Hematopoietic multipotent progenitor cell treated with erythropoietin and hydrocortisone succinate and interleukin-3 and kit ligand, for 15 days (in vitro differentiated cells): ENCODE results near the gene PLRG1.

Source experiments
- DNase-seq: peaks from one replicate; pipeline ENCODE4 v3.0.0-alpha.2; 2015; ENCODE audit warnings: low spot score

PLRG1 gene

GRCh38 chr4:154517591-154517990 lies 32.6 kb downstream of the PLRG1 start:
- DNase-seq: no peak

GRCh38 chr4:154516318-154517029 lies 33.7 kb downstream of the PLRG1 start:
- no peak for DNase-seq

GRCh38 chr4:154511981-154512380 lies 38.2 kb downstream of the PLRG1 start:
- DNase-seq: no peak

GRCh38 chr4:154511548-154511947 lies 38.7 kb downstream of the PLRG1 start:
- DNase-seq: no peak

GRCh38 chr4:154507156-154507555 lies 43.0 kb downstream of the PLRG1 start:
- DNase-seq: no peak

- no peak for DNase-seq
Measured at GRCh38 chr4:154506253-154506652, 43.9 kb downstream of the PLRG1 start.

GRCh38 chr4:154503598-154503997 lies 46.6 kb downstream of the PLRG1 start:
- peak; percentile 10 for DNase-seq

GRCh38 chr4:154502111-154502510 lies 48.1 kb downstream of the PLRG1 start:
- DNase-seq: no peak

GRCh38 chr4:154497889-154498288 lies 52.3 kb downstream of the PLRG1 start:
- no peak for DNase-seq

GRCh38 chr4:154495867-154496266 lies 54.3 kb downstream of the PLRG1 start:
- no peak for DNase-seq

- DNase-seq: no peak
Measured at GRCh38 chr4:154492288-154492687, 57.9 kb downstream of the PLRG1 start.

GRCh38 chr4:154491341-154492271 lies 58.6 kb downstream of the PLRG1 start, which contains the start of gene DCHS2:
Gene DCHS2, minus strand, starts transcription at chr4:154491799. Its CDS starts 444 bp downstream, at chr4:154491355.
- DNase-seq: no peak

- DNase-seq: no peak
Measured at GRCh38 chr4:154490583-154491340, 59.4 kb downstream of the PLRG1 start.

GRCh38 chr4:154490234-154490582 lies 60.0 kb downstream of the PLRG1 start:
- DNase-seq: no peak

GRCh38 chr4:154489558-154490233 lies 60.5 kb downstream of the PLRG1 start:
- DNase-seq: no peak

GRCh38 chr4:154487145-154487544 lies 63.1 kb downstream of the PLRG1 start:
- DNase-seq: no peak

GRCh38 chr4:154485127-154485773 lies 65.0 kb downstream of the PLRG1 start:
- no peak for DNase-seq
